DOHH2 (cell line): ENCODE measurements around the gene AXDND1.

Experiments
- EZH2phosphoT487 ChIP-seq: fragments of 200-600 bp; sonication (generic); IDR thresholded peaks from 2 replicates; pipeline ENCODE4 v1.6.1; 2017; ENCODE audit warnings: borderline replicate concordance, mild to moderate bottlenecking, antibody characterized with exemption, low read length, moderate library complexity, mixed read lengths
- TF ChIP-seq, protein P1 (sequence below): fragments of 200-600 bp; sonication (generic); IDR thresholded peaks from one replicate; pipeline ENCODE4 v1.5.1; 2014; ENCODE audit warnings: antibody characterized with exemption, mild to moderate bottlenecking, low read depth, low read length; ENCODE audit not compliant: poor library complexity, severe bottlenecking

DNA sequence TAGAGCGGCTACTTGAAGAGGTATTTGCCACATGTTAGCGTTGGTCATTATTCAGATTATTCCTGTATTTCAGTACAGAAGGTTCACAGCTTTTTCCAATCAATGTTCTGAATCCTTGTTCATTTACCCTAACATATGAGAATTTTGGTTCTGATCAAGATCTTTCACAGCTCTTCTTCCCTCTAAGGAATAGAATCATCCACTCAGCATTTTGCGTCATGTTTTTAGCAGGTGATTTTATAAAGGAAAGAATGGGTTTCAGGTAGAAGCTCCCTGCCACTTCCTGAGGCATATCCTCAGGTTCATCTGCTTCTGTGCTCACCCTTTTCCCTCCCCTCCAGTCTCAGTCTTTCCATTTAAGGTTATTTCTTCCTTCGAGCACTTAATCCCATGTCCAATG, 143.6 kb downstream of the AXDND1 start:
- TF ChIP-seq, protein P1, sequence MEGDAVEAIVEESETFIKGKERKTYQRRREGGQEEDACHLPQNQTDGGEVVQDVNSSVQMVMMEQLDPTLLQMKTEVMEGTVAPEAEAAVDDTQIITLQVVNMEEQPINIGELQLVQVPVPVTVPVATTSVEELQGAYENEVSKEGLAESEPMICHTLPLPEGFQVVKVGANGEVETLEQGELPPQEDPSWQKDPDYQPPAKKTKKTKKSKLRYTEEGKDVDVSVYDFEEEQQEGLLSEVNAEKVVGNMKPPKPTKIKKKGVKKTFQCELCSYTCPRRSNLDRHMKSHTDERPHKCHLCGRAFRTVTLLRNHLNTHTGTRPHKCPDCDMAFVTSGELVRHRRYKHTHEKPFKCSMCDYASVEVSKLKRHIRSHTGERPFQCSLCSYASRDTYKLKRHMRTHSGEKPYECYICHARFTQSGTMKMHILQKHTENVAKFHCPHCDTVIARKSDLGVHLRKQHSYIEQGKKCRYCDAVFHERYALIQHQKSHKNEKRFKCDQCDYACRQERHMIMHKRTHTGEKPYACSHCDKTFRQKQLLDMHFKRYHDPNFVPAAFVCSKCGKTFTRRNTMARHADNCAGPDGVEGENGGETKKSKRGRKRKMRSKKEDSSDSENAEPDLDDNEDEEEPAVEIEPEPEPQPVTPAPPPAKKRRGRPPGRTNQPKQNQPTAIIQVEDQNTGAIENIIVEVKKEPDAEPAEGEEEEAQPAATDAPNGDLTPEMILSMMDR: no peak
- no peak for TF ChIP-seq EZH2phosphoT487
